H1 (cell line): Measurements from ENCODE around the gene RPS6KC1. TPM values are rescaled to one million over a fixed set of nuclear protein-coding genes. Genes with fewer than 3 reads are reported as not detected.

Experiments
- CBX5 ChIP-seq: fragments of 300-800, 300-1000 bp; sonication (generic); IDR thresholded peaks from 2 replicates; pipeline ENCODE4 v1.7.1; 2016; ENCODE audit warnings: antibody characterized with exemption, low read length, low read depth
- CBX8 ChIP-seq: fragments of 300-800, 300-1000 bp; sonication (generic); IDR thresholded peaks from 2 replicates; pipeline ENCODE4 v1.7.1; 2016; ENCODE audit warnings: low read depth, low read length, borderline replicate concordance
- CREB1 ChIP-seq: IDR thresholded peaks from 2 replicates; pipeline ENCODE4 v1.6.1; 2012; ENCODE audit warnings: inconsistent platforms
- CTBP2 ChIP-seq: IDR thresholded peaks from 2 replicates; pipeline ENCODE4 v1.7.0; 2011; ENCODE audit warnings: borderline replicate concordance, mild to moderate bottlenecking, moderate library complexity, mixed read lengths, low read length; ENCODE audit not compliant: insufficient read depth, insufficient read length
- CTCF ChIP-seq, 3 experiments: IDR thresholded peaks; 1 replicate in 2 of 3; 2 replicates in 1 of 3; pipeline versions ENCODE4 v1.5.1 to v1.6.1; 2011; ENCODE audit warnings: low read length in 3 of 3, mild to moderate bottlenecking in 3 of 3, inconsistent platforms in 2 of 3, low read depth in 1 of 3, moderate library complexity in 1 of 3; ENCODE audit not compliant: insufficient read depth in 1 of 3; ENCODE audit errors: control extremely low read depth in 1 of 3
- GTF2F1 ChIP-seq: IDR thresholded peaks from 2 replicates; pipeline ENCODE4 v1.6.1; 2012; ENCODE audit warnings: low read depth, low read length, improper control_type of control experiment, borderline replicate concordance
- HDAC2 ChIP-seq, 2 experiments: fragments of 300-600 bp in 1 of 2; sonication (generic) in 1 of 2; IDR thresholded peaks; 2 replicates each; pipeline ENCODE4 v1.6.1; 2011 to 2012; ENCODE audit warnings: low read depth in 2 of 2, low read length in 2 of 2, mild to moderate bottlenecking in 2 of 2, moderate library complexity in 2 of 2, borderline replicate concordance in 1 of 2, inconsistent platforms in 1 of 2
- JUND ChIP-seq: IDR thresholded peaks from 2 replicates; pipeline ENCODE4 v1.6.1; 2011; ENCODE audit warnings: mild to moderate bottlenecking, improper control_type of control experiment, low read length
- KDM1A ChIP-seq: fragments of 200-600, 300-600 bp; sonication (generic); IDR thresholded peaks from 2 replicates; pipeline ENCODE4 v1.7.1; 2016; ENCODE audit warnings: mild to moderate bottlenecking, low read length, borderline replicate concordance
- NRF1 ChIP-seq: IDR thresholded peaks from 2 replicates; pipeline ENCODE4 v1.6.1; 2011; ENCODE audit warnings: mild to moderate bottlenecking, low read depth, low read length, improper control_type of control experiment
- POLR2AphosphoS5 ChIP-seq: IDR thresholded peaks from 2 replicates; pipeline ENCODE4 v1.6.1; 2011; ENCODE audit warnings: low read depth, low read length
- RAD21 ChIP-seq, 2 experiments: IDR thresholded peaks in 1 of 2; conservative IDR thresholded peaks in 1 of 2; 2 replicates each; pipeline ENCODE4 v1.6.1; 2011; ENCODE audit warnings: low read depth in 2 of 2, low read length in 2 of 2, improper control_type of control experiment in 1 of 2, inconsistent platforms in 1 of 2, mild to moderate bottlenecking in 1 of 2, moderate library complexity in 1 of 2
- SP1 ChIP-seq: IDR thresholded peaks from 2 replicates; pipeline ENCODE4 v1.6.1; 2011; ENCODE audit warnings: low read depth, low read length
- SP4 ChIP-seq: IDR thresholded peaks from 2 replicates; pipeline ENCODE4 v1.6.1; 2012; ENCODE audit warnings: low read length, inconsistent platforms
- TEAD4 ChIP-seq: IDR thresholded peaks from 2 replicates; pipeline ENCODE4 v1.6.1; 2012; ENCODE audit warnings: low read depth, low read length, inconsistent platforms, mixed read lengths
- YY1 ChIP-seq: IDR thresholded peaks from 2 replicates; pipeline ENCODE4 v1.6.1; 2011; ENCODE audit warnings: low read depth, mild to moderate bottlenecking, low read length
- polyA plus RNA-seq, 7 experiments: library from polyadenylated mRNA; depleted of rRNA in 3 of 7; stranded (reverse) in 5 of 7; unstranded in 2 of 7; fragments of >200 nt in 5 of 7; fragments of 200-250 nt in 2 of 7; gene quantifications; 1 replicate in 5 of 7; 2 replicates in 1 of 7; 4 replicates in 1 of 7; pipeline versions ENCODE4 v1.2.1 to v1.2.3, GENCODE V29; 2011 to 2013; ENCODE audit warnings: missing spikeins in 2 of 7, mixed read lengths in 2 of 7
- total RNA-seq: library from RNA; stranded (reverse); fragmentation: NEBNext Ultra II Directional; extraction: Animal tissue kit (Norgen Biotek cat#: 25700); gene quantifications from 2 replicates; pipeline ENCODE4 v1.2.1, GENCODE V29; 2021
- TF ChIP-seq, protein P1 (sequence below): IDR thresholded peaks from 2 replicates; pipeline ENCODE4 v1.6.1; 2012; ENCODE audit warnings: low read length, inconsistent platforms

Gene RPS6KC1
- total and polyA plus RNA-seq, 2 of the 8 experiments (the other 6 are each of a cell fraction or from before 2014, with no cell fraction given), result 4.9 to 17.6 TPM

DNA sequence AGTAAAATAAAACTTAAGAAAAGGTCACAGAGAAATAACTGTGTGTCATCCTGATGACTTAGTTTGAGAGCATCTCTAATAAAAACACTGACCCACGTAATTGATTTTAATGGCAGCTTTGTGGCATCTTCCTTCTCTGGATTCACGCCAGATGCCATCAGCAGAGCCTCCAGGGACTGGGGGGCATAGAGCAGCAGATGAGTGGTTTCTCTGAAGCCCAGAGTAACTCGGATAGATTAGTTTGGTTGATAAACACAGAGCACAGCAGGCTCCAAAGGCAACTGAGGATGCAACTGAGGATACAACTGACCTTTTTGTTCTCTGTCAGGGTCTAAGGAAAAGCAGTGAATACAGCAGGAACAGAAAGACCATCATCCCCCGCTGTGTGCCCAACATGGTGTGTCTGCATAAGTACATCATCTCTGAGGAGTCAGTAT lies 180.8 kb downstream of the RPS6KC1 start (continued):
- TF ChIP-seq JUND, result no peak
- peak; percentile 68 for TF ChIP-seq SP1
- TF ChIP-seq NRF1, result no peak
- TF ChIP-seq SP4, result no peak
- TF ChIP-seq GTF2F1, result no peak
- peak; percentile 67 to 81; a peak in 1 of 4 replicates for TF ChIP-seq HDAC2 (IDR thresholded peaks at IDR 0.05; ENCODE audit: borderline replicate concordance in 1 of 2, low read depth in 2 of 2, low read length in 2 of 2)
- 0 out of 2 replicates have a peak, but pooled peaks have one; percentile 17 for TF ChIP-seq CREB1
- no peak for TF ChIP-seq TEAD4
- TF ChIP-seq KDM1A, result peak; percentile 46; the same call in 1 of the 2 replicates
- TF ChIP-seq CTCF (IDR thresholded peaks at IDR 0.05; ENCODE audit: control extremely low read depth in 1 of 3, insufficient read depth in 1 of 3, low read depth in 1 of 3, low read length in 3 of 3), result no peak
- TF ChIP-seq CBX5, result no peak
- TF ChIP-seq YY1, result peak; percentile 74
- 0 out of 2 replicates have a peak, but pooled peaks have one; percentile 30 for TF ChIP-seq POLR2AphosphoS5
- TF ChIP-seq, protein P1, sequence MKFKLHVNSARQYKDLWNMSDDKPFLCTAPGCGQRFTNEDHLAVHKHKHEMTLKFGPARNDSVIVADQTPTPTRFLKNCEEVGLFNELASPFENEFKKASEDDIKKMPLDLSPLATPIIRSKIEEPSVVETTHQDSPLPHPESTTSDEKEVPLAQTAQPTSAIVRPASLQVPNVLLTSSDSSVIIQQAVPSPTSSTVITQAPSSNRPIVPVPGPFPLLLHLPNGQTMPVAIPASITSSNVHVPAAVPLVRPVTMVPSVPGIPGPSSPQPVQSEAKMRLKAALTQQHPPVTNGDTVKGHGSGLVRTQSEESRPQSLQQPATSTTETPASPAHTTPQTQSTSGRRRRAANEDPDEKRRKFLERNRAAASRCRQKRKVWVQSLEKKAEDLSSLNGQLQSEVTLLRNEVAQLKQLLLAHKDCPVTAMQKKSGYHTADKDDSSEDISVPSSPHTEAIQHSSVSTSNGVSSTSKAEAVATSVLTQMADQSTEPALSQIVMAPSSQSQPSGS, result peak; percentile 73
- no peak for TF ChIP-seq CBX8
- peak; percentile 77 for TF ChIP-seq CTBP2
- 0 out of 4 replicates have a peak, but pooled peaks of 1 of the 2 experiments have one; percentile 6 for TF ChIP-seq RAD21 (IDR thresholded peaks at IDR 0.05 in 1 of 2, conservative IDR thresholded peaks at IDR 0.05 in 1 of 2; ENCODE audit: low read depth in 2 of 2, low read length in 2 of 2)
